Choroid plexus epithelial cell (primary cell): ENCODE results near the gene MBOAT7.

Experiments
- DNase-seq: peaks from one replicate; pipeline ENCODE4 v3.0.0-alpha.2; 2010; ENCODE audit warnings: low read depth
- H3K4me3 ChIP-seq: 2 replicates; pipeline ENCODE4 v1.5.1; 2011; ENCODE audit warnings: low read depth, mild to moderate bottlenecking, control low read depth, low read length, moderate library complexity
- TF ChIP-seq, protein P1 (sequence below): conservative IDR thresholded peaks from 2 replicates; pipeline ENCODE4 v1.5.1; 2011; ENCODE audit warnings: low read depth, mild to moderate bottlenecking, control low read depth, inconsistent platforms, low read length, moderate library complexity

Gene MBOAT7

DNA sequence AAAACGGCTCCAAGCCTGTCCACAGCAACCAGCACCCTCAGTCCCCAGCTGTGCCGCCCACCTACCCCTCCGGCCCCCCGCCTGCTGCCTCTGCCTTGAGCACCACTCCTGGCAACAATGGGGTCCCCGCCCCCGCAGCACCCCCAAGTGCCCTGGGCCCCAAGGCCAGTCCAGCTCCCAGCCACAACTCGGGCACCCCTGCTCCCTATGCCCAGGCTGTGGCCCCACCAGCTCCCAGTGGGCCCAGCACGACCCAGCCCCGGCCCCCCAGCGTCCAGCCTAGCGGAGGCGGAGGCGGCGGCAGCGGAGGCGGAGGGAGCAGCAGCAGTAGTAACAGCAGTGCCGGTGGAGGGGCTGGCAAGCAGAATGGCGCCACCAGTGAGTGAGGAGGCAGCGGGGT is 41.2 kb downstream of the MBOAT7 start:
- TF ChIP-seq, protein P1, sequence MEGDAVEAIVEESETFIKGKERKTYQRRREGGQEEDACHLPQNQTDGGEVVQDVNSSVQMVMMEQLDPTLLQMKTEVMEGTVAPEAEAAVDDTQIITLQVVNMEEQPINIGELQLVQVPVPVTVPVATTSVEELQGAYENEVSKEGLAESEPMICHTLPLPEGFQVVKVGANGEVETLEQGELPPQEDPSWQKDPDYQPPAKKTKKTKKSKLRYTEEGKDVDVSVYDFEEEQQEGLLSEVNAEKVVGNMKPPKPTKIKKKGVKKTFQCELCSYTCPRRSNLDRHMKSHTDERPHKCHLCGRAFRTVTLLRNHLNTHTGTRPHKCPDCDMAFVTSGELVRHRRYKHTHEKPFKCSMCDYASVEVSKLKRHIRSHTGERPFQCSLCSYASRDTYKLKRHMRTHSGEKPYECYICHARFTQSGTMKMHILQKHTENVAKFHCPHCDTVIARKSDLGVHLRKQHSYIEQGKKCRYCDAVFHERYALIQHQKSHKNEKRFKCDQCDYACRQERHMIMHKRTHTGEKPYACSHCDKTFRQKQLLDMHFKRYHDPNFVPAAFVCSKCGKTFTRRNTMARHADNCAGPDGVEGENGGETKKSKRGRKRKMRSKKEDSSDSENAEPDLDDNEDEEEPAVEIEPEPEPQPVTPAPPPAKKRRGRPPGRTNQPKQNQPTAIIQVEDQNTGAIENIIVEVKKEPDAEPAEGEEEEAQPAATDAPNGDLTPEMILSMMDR = no peak

DNA sequence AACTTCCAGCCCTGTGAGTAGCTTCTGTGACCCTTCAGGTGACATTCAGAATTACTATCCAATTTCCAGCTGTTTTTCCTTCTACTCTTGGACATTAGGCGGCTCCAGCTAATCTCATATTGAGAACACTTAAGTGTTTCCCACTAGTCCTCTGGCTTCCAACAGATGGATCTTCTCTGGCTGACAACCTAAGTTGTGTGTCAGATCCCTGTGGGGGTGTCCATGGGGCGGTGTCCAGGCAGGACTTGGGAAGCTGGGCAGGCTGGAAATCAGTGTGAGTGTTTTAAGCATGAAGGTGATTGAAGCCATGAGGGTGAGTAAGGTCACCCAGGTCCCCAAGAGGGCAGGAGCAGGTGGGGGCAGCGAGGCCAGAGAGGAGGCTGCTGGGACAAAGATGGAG is 41.7 kb downstream of the MBOAT7 start:
- no peak overlapping the region for H3K4me3 ChIP-seq
- TF ChIP-seq, protein P1 = no peak
- no peak for DNase-seq

More for the DNA sequence above, 41.2 kb downstream of the MBOAT7 start:
- no peak for DNase-seq
- no peak overlapping the region for H3K4me3 ChIP-seq

DNA sequence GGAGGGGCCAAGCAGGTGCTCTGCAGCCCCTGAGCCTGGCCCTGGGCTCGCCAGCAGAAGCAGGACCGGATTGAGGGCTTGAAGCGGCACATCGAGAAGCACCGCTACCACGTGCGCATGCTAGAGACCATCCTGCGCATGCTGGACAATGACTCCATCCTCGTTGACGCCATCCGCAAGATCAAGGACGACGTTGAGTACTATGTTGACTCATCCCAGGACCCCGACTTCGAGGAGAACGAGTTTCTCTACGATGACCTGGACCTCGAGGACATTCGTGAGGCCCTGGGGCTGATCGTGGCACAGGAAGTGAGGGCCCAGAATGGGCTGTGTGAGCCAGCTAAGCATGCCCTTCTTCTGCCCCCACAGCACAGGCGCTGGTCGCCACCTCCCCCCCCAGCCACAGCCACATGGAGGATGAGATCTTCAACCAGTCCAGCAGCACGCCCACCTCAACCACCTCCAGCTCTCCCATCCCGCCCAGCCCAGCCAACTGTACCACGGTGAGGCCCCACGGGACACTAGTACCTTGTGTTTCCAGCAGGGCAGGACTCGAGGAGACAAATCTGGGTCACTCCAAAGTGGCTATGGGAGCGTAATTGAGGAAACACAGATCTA is 43.7 kb downstream of the MBOAT7 start:
- no peak for DNase-seq
- no peak overlapping the region for H3K4me3 ChIP-seq
- TF ChIP-seq, protein P1 = no peak

DNA sequence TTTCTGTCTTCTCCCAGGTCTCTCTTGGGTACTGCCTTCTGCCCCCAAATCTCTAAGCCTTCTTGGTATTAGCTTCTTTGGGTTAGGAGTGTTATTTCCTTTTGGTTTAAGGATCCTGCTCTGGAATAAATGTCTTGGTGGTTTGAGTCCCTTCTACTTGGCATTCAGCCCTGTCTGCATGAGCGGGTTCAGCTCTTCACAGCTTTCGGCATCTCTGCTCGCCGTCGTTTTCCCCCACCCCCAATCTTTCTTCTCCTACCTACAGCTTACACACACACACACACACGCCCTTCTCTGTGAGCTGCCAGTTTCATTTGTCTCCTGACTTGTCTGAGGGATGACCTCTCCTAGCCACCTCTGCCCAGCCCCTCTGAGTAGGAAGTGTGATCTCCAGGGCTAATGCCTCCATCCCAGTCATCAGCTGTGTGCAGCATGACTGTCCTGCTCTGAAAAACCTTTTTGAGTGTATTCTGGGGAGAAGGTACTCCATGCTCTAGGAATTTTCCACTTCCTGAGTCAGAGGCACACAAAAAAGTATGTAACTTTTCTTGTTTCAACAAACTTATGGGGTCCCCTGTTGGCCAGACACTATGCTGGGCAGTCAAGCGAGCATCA is 47.1 kb downstream of the MBOAT7 start:
- DNase-seq = no peak
- no peak overlapping the region for H3K4me3 ChIP-seq
- TF ChIP-seq, protein P1 = no peak

DNA sequence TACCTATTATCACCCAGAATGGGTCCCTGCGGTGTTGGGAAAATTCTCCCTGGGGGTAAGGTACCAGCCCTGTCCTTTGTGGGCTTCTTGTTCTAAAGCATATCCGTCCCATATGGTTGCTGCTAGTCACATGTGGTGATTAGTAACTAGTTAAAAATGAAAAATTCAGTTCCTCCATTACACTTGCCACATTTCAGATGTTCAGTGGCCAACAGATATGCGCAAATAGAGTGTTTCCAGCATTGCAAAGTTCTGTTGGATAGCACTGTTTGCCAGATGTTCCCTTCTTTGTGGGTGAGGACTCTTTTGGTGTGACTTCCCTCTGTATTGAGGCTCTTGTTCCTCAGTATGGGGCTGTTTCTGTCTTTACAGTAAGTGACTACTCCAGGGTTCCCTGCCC is 48.0 kb downstream of the MBOAT7 start:
- DNase-seq = no peak
- H3K4me3 ChIP-seq = no peak overlapping the region
- TF ChIP-seq, protein P1 = no peak

DNA sequence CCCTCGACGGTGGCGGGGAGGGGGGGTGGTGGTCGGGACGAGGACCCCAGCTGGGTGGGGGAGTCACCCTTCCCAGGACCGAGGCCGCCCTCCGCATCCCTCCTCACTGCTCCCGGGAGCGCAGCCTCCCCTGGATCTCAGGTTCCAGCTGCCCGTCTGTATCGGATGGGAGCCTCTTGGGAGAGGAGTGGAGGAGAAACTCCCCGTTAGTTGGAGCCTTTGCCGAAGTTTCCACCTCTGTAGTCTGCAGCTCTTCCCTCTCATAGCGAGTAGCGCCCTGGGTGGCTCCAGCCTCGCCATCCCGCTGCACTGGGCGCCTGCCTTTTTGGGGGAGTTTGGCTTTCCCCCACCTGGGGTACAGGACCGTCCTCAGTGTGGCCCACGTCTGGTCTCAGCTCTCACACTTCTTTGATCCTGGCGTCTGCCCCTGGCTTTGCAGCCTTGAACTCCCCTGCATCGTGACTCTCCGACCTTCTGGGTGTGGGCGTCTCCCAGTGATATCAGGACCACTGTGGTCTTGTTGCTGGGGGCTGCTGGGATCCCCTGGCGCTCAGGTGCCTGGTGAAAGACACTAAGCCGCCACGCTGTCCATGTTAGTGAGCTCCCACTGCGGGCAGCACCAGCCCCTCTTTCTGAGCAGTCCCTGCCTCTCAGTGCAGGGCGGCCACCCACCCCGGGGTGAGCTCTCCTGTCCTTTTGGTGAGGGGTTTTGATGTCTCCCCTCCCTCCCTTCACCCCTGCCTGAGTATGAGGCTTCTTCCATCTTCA is 50.7 kb downstream of the MBOAT7 start:
- DNase-seq = no peak
- TF ChIP-seq, protein P1 = no peak

More for the DNA sequence above, 50.7 kb downstream of the MBOAT7 start:
- H3K4me3 ChIP-seq = peak overlapping the region; percentile 86
